ENCODE measurements around the gene DGCR2. TPM values are rescaled to one million over a fixed set of nuclear protein-coding genes. Genes with fewer than 3 reads are reported as not detected.

DGCR2 gene
- total and polyA plus RNA-seq, 2 of the 8 experiments (the other 6 are each of a cell fraction or from before 2014, with no cell fraction given) = 42.3 to 62.2 TPM

GRCh38 chr22:19022755-19023154 lies 99.5 kb downstream of the DGCR2 start:
- Histone ChIP-seq H3K27me3 (replicated peaks in 1 of 4; ENCODE audit: control insufficient read depth in 3 of 4, extremely low read depth in 1 of 4, insufficient read depth in 3 of 4, low read length in 3 of 4) (no peaks in the 10 kb centered on the region; a peak in 1 of 7 replicates), H4K91ac (replicated peaks; ENCODE audit: insufficient read length, low read length) (no peak overlapping the region), H2BK12ac (ENCODE audit: low read depth, low read length) (no peak overlapping the region), H3K14ac (ENCODE audit: insufficient read length) (no peak overlapping the region), H3K4me3 (ENCODE audit: extremely low read depth in 1 of 4, insufficient read depth in 2 of 4, low read depth in 3 of 4, low read length in 4 of 4) (no peak overlapping the region), H3K9ac (replicated peaks in 1 of 4; ENCODE audit: extremely low read depth in 1 of 4, low read depth in 3 of 4, low read length in 3 of 4) (no peak overlapping the region), H2AK5ac (ENCODE audit: low read depth, low read length) (no peak overlapping the region), H3K27ac (ENCODE audit: low read depth, low read length) (no peak overlapping the region), H3K18ac (ENCODE audit: extremely low read depth, low read length) (no peak overlapping the region), H3K4ac (replicated peaks; ENCODE audit: insufficient read length, low read depth, low read length) (no peak overlapping the region), H3K9me3 (ENCODE audit: insufficient read depth in 2 of 2, low read depth in 1 of 2, low read length in 1 of 2) (no peaks in the 10 kb centered on the region), H2BK5ac (ENCODE audit: low read depth, low read length) (no peak overlapping the region), H3K79me1 (ENCODE audit: low read depth, low read length) (no peaks in the 10 kb centered on the region), H3K23me2 (ENCODE audit: low read depth, low read length) (no peaks in the 10 kb centered on the region), H3K4me2 (ENCODE audit: insufficient read depth in 1 of 2, low read depth in 2 of 2, low read length in 2 of 2) (no peak overlapping the region), H2AFZ (ENCODE audit: low read length) (no peak overlapping the region), H3K36me3 (ENCODE audit: control insufficient read depth in 2 of 4, insufficient read depth in 4 of 4, low read length in 3 of 4) (no peaks in the 10 kb centered on the region), H3K4me1 (replicated peaks in 1 of 4; ENCODE audit: control insufficient read depth in 3 of 4, insufficient read depth in 4 of 4, low read length in 3 of 4) (peaks cover 0 to 3% (median 0%) of the 10 kb centered on the region in 4 experiments; a peak in 2 of 7 replicates), H2BK15ac (ENCODE audit: low read length) (no peak overlapping the region), H4K5ac (ENCODE audit: insufficient read length, low read depth, low read length) (no peak overlapping the region), H4K8ac (ENCODE audit: extremely low read depth, insufficient read depth, low read length) (no peak overlapping the region), H3K23ac (ENCODE audit: insufficient read length) (no peak overlapping the region), H4K20me1 (replicated peaks in 1 of 2; ENCODE audit: control insufficient read depth in 1 of 2, insufficient read depth in 2 of 2, low read length in 2 of 2) (peaks cover 0 to 5% of the 10 kb centered on the region in 2 experiments), H2BK20ac (ENCODE audit: low read length) (no peak overlapping the region), H3K56ac (replicated peaks; ENCODE audit: insufficient read length, low read depth, low read length) (no peak overlapping the region), H3K79me2 (ENCODE audit: control insufficient read depth in 1 of 2, insufficient read depth in 2 of 2, low read length in 2 of 2) (no peaks in the 10 kb centered on the region), H2BK120ac (replicated peaks; ENCODE audit: low read depth, low read length) (no peak overlapping the region)
- WGBS, 2 experiments (ENCODE audit: extremely low coverage in 1 of 2, insufficient coverage in 1 of 2, insufficient read length in 1 of 2, insufficient replicate concordance in 2 of 2, low coverage in 1 of 2, low lambda C conversion rate in 2 of 2, missing lambda C conversion rate in 1 of 2) = 85% methylated on average over 6 of the region's 8 CpGs; no CpG with 5 or more reads in 1 of the 2 experiments
- FAIRE-seq = no peak
- no peak for DNase-seq (ENCODE audit: low read depth in 1 of 2, low spot score in 2 of 2)
- POLR2A ChIA-PET (ENCODE audit: partially characterized antibody) = no interaction called here
- CTCF ChIA-PET (ENCODE audit: partially characterized antibody) = interaction anchor here (0.8 to 1.3 kb wide), 2 partner anchors 23 to 51 kb away, joined by 3 to 4 read pairs; no protein-coding TSS in a partner anchor
- TF ChIP-seq SUZ12 (IDR thresholded peaks at IDR 0.05; ENCODE audit: low read length) (no peak), TBP (IDR thresholded peaks at IDR 0.05; ENCODE audit: low read depth, low read length) (no peak), KDM4A (IDR thresholded peaks at IDR 0.05; ENCODE audit: low read depth, low read length, severe bottlenecking) (no peak), BCL11A (IDR thresholded peaks at IDR 0.05; ENCODE audit: low read depth in 2 of 2, low read length in 2 of 2) (no peak)

Measured in H1 (cell line).